Loucy (cell line): ENCODE measurements around the gene SEC14L1.

Source experiments
- EZH2phosphoT487 ChIP-seq: fragments of 200-600 bp; IDR thresholded peaks from 2 replicates; pipeline ENCODE4 v1.6.1; 2018; ENCODE audit warnings: antibody characterized with exemption, mild to moderate bottlenecking, moderate library complexity, borderline replicate concordance
- TF ChIP-seq, protein P1 (sequence below): fragments of 200-600 bp; sonication (generic); conservative IDR thresholded peaks from 2 replicates; pipeline ENCODE4 v1.5.1; 2014; ENCODE audit warnings: mild to moderate bottlenecking, antibody characterized with exemption, low read length

DNA sequence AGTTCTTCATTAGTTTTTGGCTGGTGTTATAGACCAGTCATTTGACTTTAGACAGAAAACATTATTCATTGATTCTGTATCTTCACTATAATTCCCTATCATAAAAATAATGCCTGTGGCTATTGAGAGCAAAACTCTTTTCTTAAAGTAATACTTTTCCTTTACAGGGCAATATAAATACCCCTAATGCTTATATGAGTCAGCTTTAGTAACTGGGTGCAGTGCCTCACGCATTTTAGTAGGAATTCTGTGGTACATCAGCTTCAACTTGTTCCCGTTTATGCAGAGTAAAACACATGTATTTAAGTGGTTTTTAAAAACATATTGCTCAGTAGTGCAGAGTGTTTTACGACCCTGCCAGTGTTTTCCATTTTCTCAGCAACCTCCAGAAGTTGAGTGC is 68.1 kb downstream of the SEC14L1 start:
- TF ChIP-seq EZH2phosphoT487, result no peak
- TF ChIP-seq, protein P1, sequence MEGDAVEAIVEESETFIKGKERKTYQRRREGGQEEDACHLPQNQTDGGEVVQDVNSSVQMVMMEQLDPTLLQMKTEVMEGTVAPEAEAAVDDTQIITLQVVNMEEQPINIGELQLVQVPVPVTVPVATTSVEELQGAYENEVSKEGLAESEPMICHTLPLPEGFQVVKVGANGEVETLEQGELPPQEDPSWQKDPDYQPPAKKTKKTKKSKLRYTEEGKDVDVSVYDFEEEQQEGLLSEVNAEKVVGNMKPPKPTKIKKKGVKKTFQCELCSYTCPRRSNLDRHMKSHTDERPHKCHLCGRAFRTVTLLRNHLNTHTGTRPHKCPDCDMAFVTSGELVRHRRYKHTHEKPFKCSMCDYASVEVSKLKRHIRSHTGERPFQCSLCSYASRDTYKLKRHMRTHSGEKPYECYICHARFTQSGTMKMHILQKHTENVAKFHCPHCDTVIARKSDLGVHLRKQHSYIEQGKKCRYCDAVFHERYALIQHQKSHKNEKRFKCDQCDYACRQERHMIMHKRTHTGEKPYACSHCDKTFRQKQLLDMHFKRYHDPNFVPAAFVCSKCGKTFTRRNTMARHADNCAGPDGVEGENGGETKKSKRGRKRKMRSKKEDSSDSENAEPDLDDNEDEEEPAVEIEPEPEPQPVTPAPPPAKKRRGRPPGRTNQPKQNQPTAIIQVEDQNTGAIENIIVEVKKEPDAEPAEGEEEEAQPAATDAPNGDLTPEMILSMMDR, result no peak
